ENCODE data around the gene ZNF330.
A peak's percentile ranks its signal among the peaks of the same experiment; 100 is the strongest.
"Not testable (repeated sequence)": the region's sequence is repeated elsewhere in the genome, so short reads cannot be mapped to it uniquely, and the experiment has no call there.

Gene ZNF330

DNA sequence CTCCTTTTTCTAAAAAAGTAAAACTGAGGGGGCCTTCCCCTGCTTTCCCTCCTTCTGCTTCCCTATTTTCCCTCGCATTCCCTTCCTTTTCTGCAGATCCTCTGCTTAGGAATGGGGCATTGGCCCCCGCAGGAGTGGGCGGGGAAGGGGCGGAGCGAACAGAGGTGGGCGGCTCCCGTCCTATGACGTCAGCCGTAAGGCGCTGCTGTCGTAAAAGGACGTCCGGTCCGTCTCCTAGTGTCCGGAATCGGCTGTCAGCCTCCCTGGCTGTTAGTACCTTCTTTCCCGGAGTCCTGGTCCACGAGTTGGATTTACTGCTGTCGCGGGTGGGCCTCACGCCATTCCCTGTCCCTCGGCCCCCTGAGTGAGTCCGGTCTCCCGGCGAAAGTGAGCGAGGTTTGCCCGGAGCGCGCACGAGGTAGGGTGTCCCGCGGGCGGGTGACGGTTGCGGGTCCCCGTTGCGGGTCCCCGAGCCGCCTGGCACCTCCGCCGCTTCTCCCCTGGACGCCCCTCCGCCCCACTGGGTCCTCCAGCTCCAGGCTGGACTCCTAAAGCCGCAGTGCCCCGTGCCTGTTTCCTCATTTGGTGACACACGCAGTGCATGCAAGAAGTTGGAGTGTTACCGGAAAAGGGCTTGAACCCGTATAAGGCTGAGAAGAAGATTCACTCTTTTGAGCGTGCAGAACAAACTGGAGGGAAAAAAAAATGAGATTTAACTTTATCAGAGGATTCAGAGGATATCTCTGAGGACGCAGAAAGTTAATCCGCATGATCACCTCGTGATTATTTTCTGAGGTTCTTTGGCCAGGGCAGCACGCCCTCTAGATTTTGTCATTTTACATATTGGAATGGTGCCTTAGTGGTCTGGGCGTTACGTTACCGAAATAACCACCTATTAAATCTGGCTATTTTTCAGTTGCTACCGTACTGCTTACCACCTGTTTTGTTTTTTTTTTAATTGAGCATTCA is at the start of gene ZNF330:
ZNF330 (plus strand) TSS at position 205 of the 969 bp plus-strand sequence. CDS start 1,477 bp downstream, outside the sequence.
- peak; percentile 69 for DNase-seq

DNA sequence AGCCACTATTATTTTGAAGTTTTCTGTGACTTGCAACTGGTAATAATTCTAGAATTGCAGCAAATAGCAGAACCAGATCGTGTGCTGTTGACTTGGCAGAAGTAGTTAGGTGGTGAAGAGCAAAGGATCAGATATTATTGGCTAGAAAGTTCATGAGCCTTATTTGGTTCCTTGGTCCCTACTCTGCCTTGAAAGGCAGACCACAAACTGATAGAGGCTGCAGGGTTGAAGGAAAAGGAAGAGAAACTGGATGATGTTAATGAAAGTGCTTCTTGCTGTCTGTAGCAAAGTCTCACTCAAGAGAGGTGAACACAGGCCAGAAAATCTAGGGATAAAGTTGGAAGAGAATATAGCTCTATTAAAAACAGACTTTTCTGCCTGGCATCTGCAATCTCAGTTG is 46.2 kb upstream of the ZNF330 start:
- DNase-seq, result no peak

- no peak for DNase-seq
Measured at GRCh38 chr4:141177171-141177570, 43.5 kb upstream of the ZNF330 start.

DNA sequence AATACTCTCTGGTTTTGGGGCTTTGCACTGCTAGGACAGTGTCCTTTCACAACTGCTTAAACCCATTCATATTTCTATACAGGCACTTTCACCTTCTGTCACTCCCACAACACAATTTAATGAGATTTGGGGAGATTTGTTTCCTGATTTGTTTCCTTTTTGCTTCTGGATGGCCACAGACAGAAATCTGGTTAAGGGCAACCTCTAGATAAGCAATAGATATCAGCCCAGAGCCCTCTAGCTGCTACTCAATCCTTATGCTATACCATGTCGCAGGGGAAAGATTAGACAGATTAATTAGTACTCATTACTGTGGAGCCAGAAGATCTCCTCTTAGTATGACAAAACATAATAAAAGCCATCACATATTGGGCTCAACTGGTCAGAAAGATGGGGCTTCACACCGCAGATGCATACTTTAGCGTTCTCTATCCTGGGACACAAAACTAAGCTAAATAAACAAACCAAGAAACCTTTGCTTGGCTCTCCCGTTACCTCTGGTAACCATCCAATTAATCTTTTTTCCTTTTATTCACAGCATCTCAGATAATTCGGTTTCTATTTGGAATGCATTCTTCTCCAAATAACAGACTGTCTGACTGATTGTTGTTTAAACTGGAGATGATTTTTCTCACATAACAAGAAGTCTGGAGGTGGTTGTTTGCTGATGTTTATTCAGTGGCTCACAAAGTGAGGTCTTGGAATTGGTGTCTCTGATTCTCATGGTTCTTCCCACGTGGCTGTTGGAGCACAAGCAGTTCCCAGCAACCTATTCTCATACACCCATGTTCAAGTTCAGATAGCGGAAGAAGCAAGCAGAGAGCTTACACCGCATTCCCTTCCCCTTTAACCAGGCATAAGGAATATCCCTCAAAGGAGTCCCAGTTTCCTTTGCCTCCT is 41.0 kb upstream of the ZNF330 start:
- DNase-seq, result no peak

GRCh38 chr4:141180991-141181761 is 39.5 kb upstream of the ZNF330 start:
- no peak for DNase-seq

GRCh38 chr4:141183491-141183890 is 37.2 kb upstream of the ZNF330 start:
- not testable (repeated sequence) for DNase-seq

GRCh38 chr4:141192564-141192963 is 28.1 kb upstream of the ZNF330 start:
- DNase-seq, result no peak

DNA sequence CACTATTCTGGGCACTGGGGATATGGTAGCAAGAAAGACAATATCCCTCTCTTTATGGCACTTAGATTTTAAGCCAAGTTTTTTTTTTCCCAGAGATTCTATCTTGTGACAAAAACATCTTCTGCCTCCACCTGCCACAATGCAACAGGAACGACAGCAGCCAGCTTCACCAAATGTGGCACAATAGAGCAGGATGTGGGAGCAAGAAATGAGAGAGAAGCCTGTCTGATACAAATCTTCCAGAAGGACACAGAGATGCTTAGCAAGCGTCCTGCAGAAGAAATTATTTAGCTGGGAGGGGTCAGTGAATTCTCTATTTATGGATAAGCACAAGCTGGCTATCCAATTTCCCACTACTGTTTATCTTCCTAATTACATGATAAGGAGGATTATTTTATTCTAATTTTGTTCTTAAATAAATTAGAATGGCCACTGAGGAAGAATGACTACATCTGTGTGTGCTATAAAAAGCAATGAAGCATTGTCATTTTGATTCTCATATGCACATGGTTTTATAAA is 27.1 kb upstream of the ZNF330 start:
- no peak for DNase-seq

DNA sequence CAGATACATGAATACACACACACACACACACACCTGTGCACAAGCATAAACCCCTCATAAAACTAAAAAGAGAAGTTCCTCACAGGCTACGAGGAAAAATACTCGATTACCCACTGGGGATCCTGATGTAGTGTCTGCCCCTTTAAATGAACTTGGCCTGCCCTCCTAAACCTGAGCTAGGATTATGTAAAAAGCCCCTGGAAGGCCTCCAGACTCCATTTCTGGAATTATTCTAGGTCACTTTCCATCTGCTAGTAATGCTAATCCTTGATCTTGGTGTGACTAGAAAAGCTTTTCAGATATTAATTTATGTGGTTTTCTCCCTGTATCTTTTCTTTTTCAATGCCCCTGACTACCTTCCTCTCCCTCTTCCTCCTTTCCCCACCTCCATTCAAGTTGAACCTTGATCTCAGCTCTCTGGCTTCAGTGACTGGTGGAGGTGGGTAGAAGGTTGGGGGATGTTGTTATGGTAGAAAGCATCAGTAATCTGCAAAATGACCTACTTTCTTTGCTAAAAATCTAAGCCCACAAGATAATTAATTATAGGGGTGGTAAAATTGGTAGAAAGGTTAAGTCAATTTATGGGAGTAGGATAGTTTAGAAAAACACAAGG is 25.5 kb upstream of the ZNF330 start:
- no peak for DNase-seq

- DNase-seq, result no peak
Measured at GRCh38 chr4:141196227-141196933, 24.3 kb upstream of the ZNF330 start.

DNA sequence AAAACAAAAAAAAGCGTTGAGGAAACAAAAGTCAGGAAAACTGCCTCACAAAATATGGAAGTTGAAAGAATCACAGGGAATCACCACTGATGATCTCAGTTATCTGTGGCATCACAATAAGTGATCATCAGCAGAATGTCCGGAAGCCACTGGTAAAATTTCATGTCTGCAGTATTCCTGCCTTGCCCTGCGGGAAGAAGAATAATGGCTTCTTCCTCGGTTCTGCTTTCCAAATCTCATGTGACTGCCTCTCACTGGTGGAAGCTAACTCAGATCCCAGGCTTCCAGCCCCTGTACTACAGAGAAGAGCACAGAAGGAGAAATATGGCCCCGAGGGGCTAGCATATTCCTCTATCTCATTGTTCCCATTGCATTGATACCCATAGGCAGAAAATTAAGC is 12.7 kb upstream of the ZNF330 start:
- DNase-seq, result no peak

GRCh38 chr4:141210168-141210567 is 10.5 kb upstream of the ZNF330 start:
- DNase-seq, result no peak

GRCh38 chr4:141213550-141213991 is 7.1 kb upstream of the ZNF330 start:
- no peak for DNase-seq

DNA sequence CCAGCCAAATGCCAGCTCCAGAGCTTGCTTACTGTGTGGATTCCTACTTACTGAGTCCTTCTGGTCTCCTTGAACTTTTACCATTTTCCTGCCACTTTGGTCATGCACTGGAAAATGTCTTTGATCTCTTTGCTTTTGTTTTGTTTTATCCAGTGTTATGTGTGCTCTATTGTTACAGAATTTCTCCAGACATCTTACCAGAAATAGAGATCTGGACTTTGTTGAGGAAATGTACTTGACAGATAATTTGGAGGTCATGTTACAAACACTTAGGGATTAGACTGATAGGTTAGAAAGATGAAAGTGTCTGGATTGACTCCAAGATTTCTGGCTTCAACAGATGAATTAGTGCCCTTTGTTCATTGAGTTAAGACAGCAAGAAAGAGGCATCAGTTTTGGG is 5.7 kb upstream of the ZNF330 start:
- no peak for DNase-seq

DNA sequence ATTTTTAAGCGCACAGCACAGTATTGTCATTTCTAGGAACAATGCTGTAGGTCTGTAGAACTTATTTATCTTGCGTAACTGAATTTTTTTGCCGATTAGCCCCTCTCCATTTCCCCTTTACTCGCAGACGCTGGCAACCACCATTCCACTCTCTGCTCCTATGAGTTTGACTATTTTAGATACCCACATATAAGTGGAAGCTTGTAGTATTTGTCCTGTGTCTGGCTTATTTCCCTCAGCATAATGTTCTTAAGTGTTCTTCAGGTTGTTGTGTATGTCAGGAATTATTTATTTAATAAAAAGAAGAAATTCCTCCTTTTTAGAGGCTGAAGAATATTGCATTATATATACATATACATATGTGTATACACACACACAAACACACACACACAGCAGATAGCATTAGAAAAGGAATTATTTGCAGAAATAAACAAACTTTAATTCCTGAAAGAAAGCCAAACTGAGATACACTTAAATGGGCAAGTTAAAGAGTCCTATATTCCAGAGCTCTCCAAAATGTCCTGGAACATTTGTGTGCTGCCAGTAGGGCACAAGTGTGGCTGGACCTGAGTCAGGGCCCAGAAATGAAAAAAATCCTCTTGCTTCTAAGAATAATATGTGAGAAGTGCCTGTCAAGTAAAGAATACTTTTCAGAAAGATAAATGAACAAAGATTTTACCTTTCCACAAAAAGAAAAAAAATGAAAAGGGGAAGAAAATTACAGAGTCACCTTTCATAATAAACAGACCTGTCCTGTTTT is 4.5 kb upstream of the ZNF330 start:
- DNase-seq, result no peak

DNA sequence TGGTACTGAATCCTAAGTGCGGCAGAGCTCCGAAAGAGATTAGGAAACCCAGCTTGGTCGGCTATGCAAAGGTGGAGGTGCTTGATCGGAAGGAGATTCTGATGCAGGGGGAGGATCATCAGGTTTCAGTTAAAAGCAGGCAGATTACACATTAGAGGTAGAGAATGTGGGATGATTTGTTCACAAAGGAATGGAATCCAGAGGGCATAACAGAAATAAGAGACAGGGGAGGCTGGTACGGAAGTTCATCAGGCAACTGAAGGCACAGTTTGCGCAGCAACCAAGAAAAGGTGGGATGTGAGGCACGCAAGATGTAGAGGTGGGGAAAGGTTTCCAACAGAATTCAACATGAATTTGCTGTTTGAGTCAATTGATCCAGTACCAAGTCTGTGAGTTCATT is 424 bp upstream of the ZNF330 start:
- DNase-seq, result no peak

DNA sequence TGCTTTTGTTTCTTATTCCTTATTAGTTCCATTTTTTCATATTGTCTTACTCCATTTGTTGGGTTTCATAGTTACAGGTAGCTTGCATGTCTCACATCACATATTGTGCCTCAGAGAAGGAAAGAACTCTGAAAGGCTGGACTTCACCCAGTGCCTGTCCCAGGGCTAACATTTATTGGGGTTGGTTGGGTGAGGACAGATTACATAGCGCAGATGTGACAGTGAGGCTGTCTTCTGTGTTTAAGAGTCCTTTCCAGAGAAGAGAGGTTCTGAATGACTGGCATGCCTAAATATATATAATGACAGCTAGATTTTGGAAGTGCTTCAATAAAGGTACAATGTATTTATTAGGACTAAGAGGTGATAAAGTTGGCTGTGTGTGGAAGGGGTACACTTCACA is 2.7 kb downstream of the ZNF330 start:
- no peak for DNase-seq

DNA sequence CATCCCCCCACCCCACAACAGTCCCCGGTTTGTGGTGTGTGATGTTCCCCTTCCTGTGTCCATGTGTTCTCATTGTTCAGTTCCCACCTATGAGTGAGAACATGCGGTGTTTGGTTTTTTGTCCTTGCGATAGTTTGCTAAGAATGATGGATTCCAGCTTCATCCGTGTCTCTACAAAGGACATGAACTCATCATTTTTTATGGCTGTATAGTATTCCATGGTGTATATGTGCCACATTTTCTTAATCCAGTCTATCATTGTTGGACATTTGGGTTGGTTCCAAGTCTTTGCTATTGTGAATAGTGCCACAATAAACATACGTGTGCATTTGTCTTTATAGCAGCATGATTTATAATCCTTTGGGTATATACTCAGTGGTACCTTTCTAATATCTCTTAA is 6.6 kb downstream of the ZNF330 start:
- not testable (repeated sequence) for DNase-seq

GRCh38 chr4:141229408-141230101 is 8.9 kb downstream of the ZNF330 start:
- no peak for DNase-seq

DNA sequence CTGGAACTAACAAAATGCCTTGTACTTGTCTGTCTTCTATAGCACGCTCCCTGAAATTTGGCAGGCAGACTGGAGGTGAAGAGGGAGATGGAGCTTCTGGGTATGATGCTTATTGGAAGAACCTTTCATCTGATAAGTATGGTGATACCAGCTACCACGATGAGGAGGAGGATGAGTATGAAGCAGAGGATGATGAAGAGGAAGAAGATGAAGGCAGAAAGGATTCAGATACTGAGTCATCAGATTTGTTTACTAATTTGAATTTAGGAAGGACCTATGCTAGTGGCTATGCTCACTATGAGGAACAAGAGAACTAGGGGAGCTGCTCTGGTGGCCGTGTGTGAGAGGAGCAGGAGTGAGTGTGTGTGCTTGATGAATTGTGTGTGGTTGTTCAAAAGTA is 13.0 kb downstream of the ZNF330 start:
- no peak for DNase-seq

Measured in NCI-H2227 treated with DMSO at 0.1 percent for 48 hours (cell line).